Pulmonary artery endothelial cell (primary cell): ENCODE measurements around the gene ANKRD55. TPM values are rescaled to one million over a fixed set of nuclear protein-coding genes. Genes with fewer than 3 reads are reported as not detected.
"Not testable (repeated sequence)": the region's sequence is repeated elsewhere in the genome, so short reads cannot be mapped to it uniquely, and the experiment has no call there.

Source experiments
- DNase-seq: peaks from one replicate; pipeline ENCODE4 v3.0.0-alpha.2; 2011; ENCODE audit warnings: low read depth, low spot score
- total RNA-seq: library from RNA; depleted of rRNA; stranded (reverse); fragments of >200 nt; gene quantifications from 2 replicates; pipeline ENCODE4 v1.2.3, GENCODE V29; 2014

ANKRD55 gene
- total RNA-seq, 1 donor from 2014 or later: 0.33 TPM

GRCh38 chr5:56253924-56254323 is 20.8 kb upstream of the ANKRD55 start:
- no peak for DNase-seq

DNA sequence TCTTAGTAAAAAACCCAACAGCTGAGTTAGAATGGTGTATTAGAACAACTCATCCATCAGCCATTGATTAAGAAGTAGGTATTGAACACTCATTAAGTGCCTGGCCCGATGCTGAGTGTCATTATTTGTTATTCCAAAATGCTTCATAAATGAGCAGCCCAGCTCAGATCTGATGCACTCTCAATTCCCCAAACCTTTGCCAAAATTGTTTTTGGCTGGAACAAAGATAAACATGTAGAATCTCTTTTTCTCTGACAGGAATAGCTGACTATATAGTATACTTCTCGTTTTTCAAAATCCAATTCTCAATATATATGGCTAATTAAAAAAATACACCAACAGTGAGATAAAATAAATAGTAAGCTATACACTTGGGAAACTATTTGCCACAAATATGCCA is 20.0 kb upstream of the ANKRD55 start:
- no peak for DNase-seq

GRCh38 chr5:56251918-56252553 is 18.9 kb upstream of the ANKRD55 start:
- no peak for DNase-seq

DNA sequence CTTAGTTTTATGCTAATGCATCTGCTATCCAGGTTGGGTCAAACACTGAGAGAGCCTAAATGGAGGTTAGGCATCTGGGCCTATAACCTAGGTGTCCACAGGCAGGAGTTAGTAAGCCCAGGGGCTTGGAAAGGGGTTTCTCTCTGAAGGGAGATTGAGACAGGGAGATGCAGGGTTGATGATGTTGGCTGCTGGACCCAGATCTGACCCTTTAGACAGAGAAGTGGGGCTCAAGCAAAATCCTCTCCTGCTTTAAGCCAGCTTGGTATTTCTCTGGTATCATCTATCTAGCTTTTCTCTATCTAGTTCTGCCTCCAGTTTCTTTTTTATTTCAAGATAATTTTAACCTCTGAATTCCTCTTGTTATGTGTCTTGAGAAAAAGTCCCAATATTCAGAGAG is 18.3 kb upstream of the ANKRD55 start:
- no peak for DNase-seq

GRCh38 chr5:56250011-56250410 is 16.9 kb upstream of the ANKRD55 start:
- no peak for DNase-seq

- DNase-seq: not testable (repeated sequence)
These were observed 16.0 kb upstream of the ANKRD55 start for GRCh38 chr5:56249085-56249484.

GRCh38 chr5:56247592-56247991 is 14.5 kb upstream of the ANKRD55 start:
- no peak for DNase-seq

- DNase-seq: no peak
These were observed 13.6 kb upstream of the ANKRD55 start for GRCh38 chr5:56246769-56247168.

GRCh38 chr5:56245481-56245880 is 12.4 kb upstream of the ANKRD55 start:
- DNase-seq: no peak

GRCh38 chr5:56244627-56245026 is 11.5 kb upstream of the ANKRD55 start:
- no peak for DNase-seq

- not testable (repeated sequence) for DNase-seq
These were observed 9.1 kb upstream of the ANKRD55 start for GRCh38 chr5:56242271-56242670.

- no peak for DNase-seq
These were observed 592 bp downstream of the ANKRD55 start for GRCh38 chr5:56232538-56232937.

- DNase-seq: no peak
These were observed 2.6 kb downstream of the ANKRD55 start for GRCh38 chr5:56230576-56230975.

- no peak for DNase-seq
These were observed 4.0 kb downstream of the ANKRD55 start for GRCh38 chr5:56229111-56229510.

GRCh38 chr5:56228631-56229030 is 4.5 kb downstream of the ANKRD55 start:
- no peak for DNase-seq

GRCh38 chr5:56227691-56228090 is 5.4 kb downstream of the ANKRD55 start:
- DNase-seq: no peak

DNA sequence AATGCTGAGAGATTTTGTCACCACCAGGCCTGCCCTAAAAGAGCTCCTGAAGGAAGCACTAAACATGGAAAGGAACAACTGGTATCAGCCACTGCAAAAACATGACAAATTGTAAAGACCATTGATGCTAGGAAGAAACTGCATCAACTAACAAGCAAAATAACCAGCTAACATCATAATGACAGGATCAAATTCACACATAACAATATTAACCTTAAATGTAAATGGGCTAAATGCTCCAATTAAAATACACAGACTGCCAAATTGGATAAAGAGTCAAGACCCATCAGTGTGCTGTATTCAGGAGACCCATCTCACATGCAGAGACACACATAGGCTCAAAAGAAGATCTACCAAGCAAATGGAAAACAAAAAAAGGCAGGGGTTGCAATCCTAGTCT is 9.8 kb downstream of the ANKRD55 start:
- not testable (repeated sequence) for DNase-seq

DNA sequence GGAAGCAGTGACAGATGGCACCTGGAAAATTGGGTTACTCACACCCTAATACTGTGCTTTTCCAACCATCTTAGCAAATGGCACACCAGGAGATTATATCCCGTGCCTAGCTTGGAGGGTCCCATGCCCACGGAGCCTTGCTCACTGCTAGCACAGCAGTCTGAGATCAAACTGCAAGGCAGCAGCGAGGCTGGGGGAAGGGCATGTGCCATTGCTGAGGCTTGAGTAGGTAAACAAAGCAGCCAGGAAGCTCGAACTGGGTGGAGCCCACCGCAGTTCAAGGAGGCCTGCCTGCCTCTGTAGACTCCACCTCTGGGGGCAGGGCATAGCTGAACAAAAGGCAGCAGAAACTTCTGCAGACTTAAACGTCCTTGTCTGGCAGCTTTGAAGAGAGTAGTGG is 11.5 kb downstream of the ANKRD55 start:
- not testable (repeated sequence) for DNase-seq

- no peak for DNase-seq
These were observed 17.9 kb downstream of the ANKRD55 start for GRCh38 chr5:56215019-56215830.

DNA sequence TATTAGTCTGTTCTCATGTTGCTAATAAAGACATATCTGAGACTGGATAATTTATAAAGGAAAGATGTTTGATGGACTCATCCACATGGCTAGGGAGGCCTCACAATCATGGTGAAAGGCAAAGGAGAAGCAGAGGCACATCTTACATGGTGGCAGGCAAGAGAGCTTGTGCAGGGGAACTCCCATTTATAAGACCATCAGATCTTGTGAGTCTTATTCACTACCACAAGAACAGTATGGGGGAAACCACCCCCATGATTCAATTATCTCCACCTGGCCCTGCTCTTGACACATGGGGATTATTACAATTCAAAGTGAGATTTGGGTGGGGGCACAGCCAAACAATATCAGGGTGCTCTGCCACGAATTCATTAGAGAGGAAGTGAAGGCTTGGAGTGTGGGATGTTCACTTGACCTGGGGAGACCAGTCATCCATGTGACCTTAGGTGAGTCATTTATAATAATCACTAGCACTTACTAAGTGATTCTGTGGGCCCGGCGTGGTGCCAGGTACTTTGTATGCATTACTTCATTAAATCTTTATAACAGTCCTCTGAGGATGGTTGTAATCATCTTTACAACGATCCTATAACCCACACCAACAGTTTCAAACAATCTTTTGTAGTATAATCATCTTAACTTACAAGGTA is 19.1 kb downstream of the ANKRD55 start:
- not testable (repeated sequence) for DNase-seq

DNA sequence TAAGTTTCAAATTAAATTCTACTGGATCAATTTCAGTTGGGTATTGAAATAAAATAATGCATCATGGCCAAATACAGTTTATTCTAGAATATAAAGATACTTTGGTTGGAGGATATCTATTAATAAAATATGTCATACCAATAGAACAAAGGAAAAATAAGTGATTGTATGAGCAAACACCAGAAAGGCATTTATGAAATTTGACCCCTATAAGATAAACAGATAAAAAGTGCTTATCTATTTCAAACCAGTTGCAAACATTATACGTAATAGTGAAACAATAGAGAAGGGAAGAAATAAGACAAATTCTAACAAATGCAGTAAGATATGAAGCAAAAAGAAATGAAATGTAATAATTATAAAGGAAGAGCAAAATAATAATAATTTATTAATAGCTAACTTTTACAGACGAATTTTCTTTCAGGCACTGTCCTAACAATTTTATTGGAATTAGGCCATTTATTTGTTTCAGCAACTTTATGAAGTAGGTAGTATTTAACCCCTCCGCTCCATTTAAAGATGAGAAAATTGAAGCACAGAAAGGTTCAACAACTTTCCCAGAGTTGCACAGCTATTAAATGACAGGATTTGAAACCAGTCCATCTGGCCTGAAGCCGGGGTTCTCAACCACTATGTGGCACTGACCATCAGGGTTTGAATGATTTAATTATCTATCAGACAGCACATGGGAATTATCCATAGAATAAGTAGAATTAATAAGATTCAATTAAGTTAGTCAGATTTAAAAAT is 20.8 kb downstream of the ANKRD55 start:
- DNase-seq: peak; percentile 49
